Body of pancreas (tissue), 4 donors: ENCODE measurements around the gene EMC8. TPM values are rescaled to one million over a fixed set of nuclear protein-coding genes. Genes with fewer than 3 reads are reported as not detected.
"Not testable (repeated sequence)": the region's sequence is repeated elsewhere in the genome, so short reads cannot be mapped to it uniquely, and the experiment has no call there.

Experiments used
- ATAC-seq: fragments of 150-250 bp; one replicate; pipeline ENCODE4 v1.9.1; 2016
- DNase-seq, 4 donors: peaks; one replicate each; pipeline ENCODE4 v3.0.0-alpha.2; 2019
- H3K27ac ChIP-seq, 4 donors: fragments of 200-600 bp; sonication (generic); 1 replicate in 3 of 4; 2 replicates in 1 of 4; pipeline versions ENCODE4 v1.5.1 to v1.6.1; 2016 to 2019; ENCODE audit warnings: mild to moderate bottlenecking in 1 of 4, mixed read lengths in 1 of 4, moderate library complexity in 1 of 4
- H3K27me3 ChIP-seq, 2 donors: fragments of 200-600 bp; sonication (generic); one replicate each; pipeline ENCODE4 v1.6.0; 2016; ENCODE audit warnings: mild to moderate bottlenecking in 1 of 2
- H3K36me3 ChIP-seq, 2 donors: fragments of 200-600 bp; sonication (generic); replicated peaks in 1 of 2; 2 replicates each; pipeline ENCODE4 v1.5.1; 2016; ENCODE audit warnings: low read depth in 2 of 2; ENCODE audit not compliant: insufficient read depth in 1 of 2
- H3K4me1 ChIP-seq: fragments of 200-600 bp; sonication (generic); one replicate; pipeline ENCODE4 v1.6.0; 2016
- H3K4me3 ChIP-seq, 2 donors: fragments of 200-600 bp; sonication (generic); 1 replicate in 1 of 2; 2 replicates in 1 of 2; pipeline ENCODE4 v1.5.1; 2016 to 2019
- H3K9me3 ChIP-seq, 3 donors: fragments of 200-600 bp; sonication (generic); 1 replicate in 2 of 3; 2 replicates in 1 of 3; pipeline ENCODE4 v1.5.1; 2016
- CTCF ChIP-seq, 7 experiments: fragments of 450-650 bp in 4 of 7; fragments of 200-600 bp in 3 of 7; sonication (generic) in 3 of 7; IDR thresholded peaks; one replicate each; pipeline ENCODE4 v1.5.1; 2016 to 2019; ENCODE audit warnings: antibody characterized with exemption in 7 of 7
- POLR2A ChIP-seq, 3 donors: fragments of 450-650 bp; IDR thresholded peaks; one replicate each; pipeline ENCODE4 v1.6.1; 2016; ENCODE audit warnings: antibody characterized with exemption in 3 of 3, mild to moderate bottlenecking in 2 of 3
- WGBS, 2 donors: methylation state at CpG; one replicate each; pipeline ENCODE4 v1.1.5; 2017; 5-methylcytosine and 5-hydroxymethylcytosine counted together
- intact Hi-C: fragments of 100-400 bp; cut with DNase I; formaldehyde crosslinking; loops from one replicate; pipeline ENCODE4 v1.15.1; 2023
- total RNA-seq, 2 donors: library from RNA; depleted of rRNA; stranded (reverse); fragments of >200 nt; gene quantifications; one replicate each; pipeline ENCODE4 v1.1.0, GENCODE V29; 2016

Gene EMC8
- total RNA-seq, 2 donors from 2014 or later = 16.3 to 30.7 TPM

- H3K4me3 ChIP-seq = no peak overlapping the region
- WGBS, 2 donors = 48 to 51% methylated on average over 20 to 22 of the region's 22 CpGs
- no peaks in the 10 kb centered on the region for H3K36me3 ChIP-seq
- DNase-seq (no peak), ATAC-seq (no peak)
- intact Hi-C loops = loop anchor here (5.0 to 10.0 kb wide), 2 partner anchors 164 to 197 kb away; no protein-coding TSS in a partner anchor
- no peak overlapping the region for H3K27ac ChIP-seq
- no peak for TF ChIP-seq POLR2A (IDR thresholded peaks at IDR 0.05)
- no peak for TF ChIP-seq CTCF (IDR thresholded peaks at IDR 0.05)
- H3K9me3 ChIP-seq = no peaks in the 10 kb centered on the region
- peaks cover 0 to 6% of the 10 kb centered on the region in 2 donors for H3K27me3 ChIP-seq
- H3K4me1 ChIP-seq = peaks cover 7% of the 10 kb centered on the region
Measured at GRCh38 chr16:85820604-85821372, 21.4 kb upstream of the EMC8 start.

DNA sequence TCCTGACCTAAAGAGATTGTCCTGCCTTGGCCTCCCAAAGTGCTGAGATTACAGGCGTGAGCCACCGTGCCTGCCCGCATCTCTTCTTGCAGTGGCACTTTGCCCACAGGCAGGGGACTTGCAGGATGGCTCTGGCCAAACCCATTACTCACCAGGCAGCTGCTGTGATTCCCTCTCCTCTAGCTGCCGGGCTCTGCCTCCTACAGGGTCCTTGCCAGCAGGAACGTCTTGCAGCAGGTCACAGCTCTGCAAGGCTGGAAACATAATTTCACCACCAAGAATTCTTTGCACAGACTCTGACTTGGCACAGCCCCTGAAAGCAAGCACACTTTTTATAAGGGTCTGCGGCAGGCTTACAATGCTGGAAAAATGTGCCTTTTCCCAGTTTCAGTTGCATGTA is 20.4 kb upstream of the EMC8 start:
- H3K27me3 ChIP-seq = peaks cover 0 to 6% of the 10 kb centered on the region in 2 donors

DNA sequence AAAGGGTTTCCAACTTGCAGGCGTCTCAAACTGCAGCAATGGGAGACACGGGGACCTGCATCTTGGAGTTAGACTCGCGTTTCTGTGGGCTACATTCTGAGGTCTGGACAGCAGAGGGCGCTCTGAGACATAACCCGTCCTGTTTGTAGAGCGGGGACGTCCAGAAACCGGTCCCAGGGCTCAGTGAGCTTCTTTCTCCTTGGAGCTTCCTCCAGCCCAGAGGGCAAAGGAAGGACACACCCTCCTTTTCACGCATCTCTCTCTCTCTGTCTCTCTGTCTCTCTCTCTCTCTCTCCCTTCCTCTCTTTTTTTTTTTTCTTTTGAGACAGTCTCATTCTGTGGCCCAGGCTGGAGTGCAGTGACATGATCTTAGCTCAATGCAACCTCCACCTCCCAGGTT is 19.9 kb upstream of the EMC8 start:
- intact Hi-C loops = no loop called here
- Histone ChIP-seq H3K4me1 (peaks cover 7% of the 10 kb centered on the region), H3K4me3 (no peak overlapping the region), H3K36me3 (no peaks in the 10 kb centered on the region), H3K27me3 (peaks cover 0 to 6% of the 10 kb centered on the region in 2 donors), H3K9me3 (no peaks in the 10 kb centered on the region), H3K27ac (no peak overlapping the region)
- DNase-seq (peak; percentile 80 to 90 (median 84)), ATAC-seq (peak; percentile 45)
- 1 to 2% methylated on average over 10 of the region's 10 CpGs for WGBS, 2 donors
- TF ChIP-seq CTCF (IDR thresholded peaks at IDR 0.05) = peak; percentile 35 to 65 (median 52)
- no peak for TF ChIP-seq POLR2A (IDR thresholded peaks at IDR 0.05)

More for the DNA sequence above, 20.4 kb upstream of the EMC8 start:
- H3K4me3 ChIP-seq = no peak overlapping the region
- H3K4me1 ChIP-seq = peaks cover 7% of the 10 kb centered on the region
- DNase-seq = peak in 3 of 4 donors; percentile 29 to 77 (median 61)
- ATAC-seq = no peak
- H3K9me3 ChIP-seq = no peaks in the 10 kb centered on the region
- H3K36me3 ChIP-seq = no peaks in the 10 kb centered on the region
- TF ChIP-seq CTCF (IDR thresholded peaks at IDR 0.05) (no peak), POLR2A (IDR thresholded peaks at IDR 0.05) (no peak)
- intact Hi-C loops = loop anchor here (5.0 to 10.0 kb wide), 2 partner anchors 165 to 198 kb away; no protein-coding TSS in a partner anchor
- WGBS, 2 donors = 29 to 32% methylated on average over 5 to 6 of the region's 6 CpGs
- no peak overlapping the region for H3K27ac ChIP-seq

DNA sequence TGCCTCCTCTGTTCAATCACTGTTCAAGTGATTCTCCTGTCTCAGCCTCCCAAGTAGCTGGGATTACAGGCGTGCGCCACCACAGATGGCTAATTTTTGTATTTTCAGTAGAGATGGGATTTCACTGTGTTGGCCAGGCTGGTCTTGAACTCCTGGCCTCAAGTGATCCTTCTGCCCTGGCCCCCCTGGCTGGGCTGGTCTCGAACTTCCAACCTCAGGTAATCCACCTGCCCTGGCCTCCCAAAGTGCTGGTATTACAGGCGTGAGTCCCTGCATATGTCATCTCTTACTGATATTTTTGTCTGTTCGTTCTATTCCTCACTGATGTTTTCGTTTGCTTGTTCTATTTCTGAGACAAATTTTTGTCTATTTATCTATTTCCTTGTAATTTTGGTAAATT is 17.9 kb upstream of the EMC8 start:
- H3K36me3 ChIP-seq, H3K27ac ChIP-seq, H3K4me1 ChIP-seq, intact Hi-C loops, ATAC-seq, H3K9me3 ChIP-seq, DNase-seq, H3K27me3 ChIP-seq, H3K4me3 ChIP-seq: not testable (repeated sequence)
- WGBS, 2 donors = 81 to 82% methylated on average over 6 of the region's 6 CpGs

- intact Hi-C loops = no loop called here
- Histone ChIP-seq H3K4me1 (peaks cover 2% of the 10 kb centered on the region), H3K36me3 (no peaks in the 10 kb centered on the region), H3K4me3 (no peak overlapping the region), H3K27ac (no peak overlapping the region), H3K27me3 (peaks cover 0 to 6% of the 10 kb centered on the region in 2 donors), H3K9me3 (no peaks in the 10 kb centered on the region)
- whole genome bisulfite sequencing, 2 donors = 87 to 91% methylated on average over 14 of the region's 14 CpGs
- no peak for TF ChIP-seq CTCF (IDR thresholded peaks at IDR 0.05)
- TF ChIP-seq POLR2A (IDR thresholded peaks at IDR 0.05) = no peak
- ATAC-seq = no peak
- DNase-seq = no peak
Measured at GRCh38 chr16:85816159-85816558, 16.8 kb upstream of the EMC8 start.
